H9 (cell line): ENCODE results near the gene SEMA3F. TPM values are rescaled to one million over a fixed set of nuclear protein-coding genes. Genes with fewer than 3 reads are reported as not detected.

Experiments
- DNase-seq: peaks from one replicate; pipeline ENCODE4 v3.0.0-alpha.2; 2017
- H2AFZ ChIP-seq: one replicate; pipeline ENCODE4 v1.6.1; 2013; ENCODE audit warnings: mild to moderate bottlenecking, low read length, control low read depth, moderate library complexity
- H2AK5ac ChIP-seq: 2 replicates; pipeline ENCODE4 v1.6.1; 2013; ENCODE audit warnings: low read length, control low read depth, mixed read lengths; ENCODE audit not compliant: insufficient read length
- H2BK120ac ChIP-seq: one replicate; pipeline ENCODE4 v1.6.1; 2013; ENCODE audit warnings: low read depth, mild to moderate bottlenecking, low read length, control low read depth, inconsistent platforms; ENCODE audit not compliant: poor library complexity, severe bottlenecking
- H2BK12ac ChIP-seq: 2 replicates; pipeline ENCODE4 v1.6.1; 2013; ENCODE audit warnings: low read length, control low read depth, mixed read lengths, low read depth; ENCODE audit not compliant: insufficient read length
- H2BK15ac ChIP-seq: 2 replicates; pipeline ENCODE4 v1.6.1; 2013; ENCODE audit warnings: low read depth, low read length, control low read depth
- H2BK20ac ChIP-seq: one replicate; pipeline ENCODE4 v1.6.1; 2013; ENCODE audit warnings: low read depth, mild to moderate bottlenecking, low read length, control low read depth, inconsistent platforms; ENCODE audit not compliant: poor library complexity, severe bottlenecking
- H2BK5ac ChIP-seq: 2 replicates; pipeline ENCODE4 v1.6.1; 2013; ENCODE audit warnings: low read length, control low read depth, mixed read lengths; ENCODE audit not compliant: insufficient read length
- H3K14ac ChIP-seq: 2 replicates; pipeline ENCODE4 v1.6.1; 2013; ENCODE audit warnings: low read length, control low read depth; ENCODE audit not compliant: insufficient read depth
- H3K18ac ChIP-seq: 2 replicates; pipeline ENCODE4 v1.6.1; 2013; ENCODE audit warnings: low read depth, mild to moderate bottlenecking, mixed read lengths, low read length, control low read depth; ENCODE audit not compliant: insufficient read length
- H3K23ac ChIP-seq: 2 replicates; pipeline ENCODE4 v1.6.1; 2013; ENCODE audit warnings: low read length, control low read depth, mixed read lengths, low read depth; ENCODE audit not compliant: insufficient read length
- H3K23me2 ChIP-seq: 2 replicates; pipeline ENCODE4 v1.6.1; 2013; ENCODE audit warnings: low read depth, mild to moderate bottlenecking, mixed read lengths, low read length, control low read depth; ENCODE audit not compliant: insufficient read length, poor library complexity, severe bottlenecking
- H3K27ac ChIP-seq: 2 replicates; pipeline ENCODE4 v1.5.1; 2013; ENCODE audit warnings: low read length, control low read depth, mixed read lengths, low read depth; ENCODE audit not compliant: insufficient read length
- H3K27me3 ChIP-seq: 2 replicates; pipeline ENCODE4 v1.6.1; 2013; ENCODE audit warnings: low read length, control low read depth, inconsistent platforms; ENCODE audit not compliant: insufficient read depth
- H3K4ac ChIP-seq: 2 replicates; pipeline ENCODE4 v1.6.1; 2013; ENCODE audit warnings: low read depth, mild to moderate bottlenecking, control low read depth, inconsistent platforms, low read length, moderate library complexity
- H3K4me1 ChIP-seq: 2 replicates; pipeline ENCODE4 v1.6.1; 2013; ENCODE audit warnings: low read length, control low read depth, inconsistent platforms; ENCODE audit not compliant: insufficient read depth
- H3K4me2 ChIP-seq: 2 replicates; pipeline ENCODE4 v1.6.1; 2013; ENCODE audit warnings: low read length, control low read depth, mixed read lengths; ENCODE audit not compliant: insufficient read length, insufficient read depth
- H3K56ac ChIP-seq: 2 replicates; pipeline ENCODE4 v1.6.1; 2013; ENCODE audit warnings: low read depth, mild to moderate bottlenecking, mixed read lengths, low read length, control low read depth; ENCODE audit not compliant: insufficient read length
- H3K79me1 ChIP-seq: 2 replicates; pipeline ENCODE4 v1.6.1; 2013; ENCODE audit warnings: low read depth, mild to moderate bottlenecking, moderate library complexity, low read length, control low read depth, inconsistent platforms; ENCODE audit not compliant: insufficient read depth, poor library complexity, severe bottlenecking
- H3K79me2 ChIP-seq: 2 replicates; pipeline ENCODE4 v1.6.1; 2013; ENCODE audit warnings: low read length, control low read depth, inconsistent platforms; ENCODE audit not compliant: insufficient read depth
- H3K9ac ChIP-seq: 2 replicates; pipeline ENCODE4 v1.6.1; 2013; ENCODE audit warnings: low read length, control low read depth, mixed read lengths; ENCODE audit not compliant: insufficient read length; ENCODE audit errors: extremely low read depth
- H3K9me3 ChIP-seq: one replicate; pipeline ENCODE4 v1.6.1; 2013; ENCODE audit warnings: low read depth, low read length, inconsistent platforms; ENCODE audit not compliant: control insufficient read depth
- H3T11ph ChIP-seq: one replicate; pipeline ENCODE4 v1.6.1; 2013; ENCODE audit warnings: mild to moderate bottlenecking, low read length, control low read depth, inconsistent platforms
- H4K20me1 ChIP-seq: one replicate; pipeline ENCODE4 v1.6.1; 2013; ENCODE audit not compliant: control insufficient read depth, insufficient read length, insufficient read depth
- H4K5ac ChIP-seq: 2 replicates; pipeline ENCODE4 v1.6.1; 2013; ENCODE audit warnings: low read depth, mild to moderate bottlenecking, mixed read lengths, low read length, control low read depth; ENCODE audit not compliant: insufficient read length
- H4K8ac ChIP-seq: replicated peaks from 2 replicates; pipeline ENCODE4 v1.6.1; 2013; ENCODE audit warnings: low read length, control low read depth, mixed read lengths, low read depth; ENCODE audit not compliant: insufficient read length
- H4K91ac ChIP-seq: 2 replicates; pipeline ENCODE4 v1.6.1; 2013; ENCODE audit warnings: low read depth, mild to moderate bottlenecking, moderate library complexity, mixed read lengths, low read length, control low read depth; ENCODE audit not compliant: insufficient read length
- H3K27ac Mint-ChIP-seq, 3 experiments: 2 replicates in 2 of 3; 3 replicates in 1 of 3; pipeline ENCODE4 v1.8.0; 2020 to 2021; ENCODE audit warnings: mixed read lengths in 3 of 3, mild to moderate bottlenecking in 1 of 3, moderate library complexity in 1 of 3
- H3K27me3 Mint-ChIP-seq: 2 replicates; pipeline ENCODE4 v1.8.0; 2021; ENCODE audit warnings: low read depth, mild to moderate bottlenecking, moderate library complexity, mixed read lengths
- H3K36me3 Mint-ChIP-seq, 3 experiments: 2 replicates in 2 of 3; 3 replicates in 1 of 3; pipeline ENCODE4 v1.8.0; 2020 to 2021; ENCODE audit warnings: low read depth in 3 of 3, mixed read lengths in 3 of 3; ENCODE audit not compliant: insufficient read depth in 1 of 3
- H3K4me1 Mint-ChIP-seq, 2 experiments: 2 replicates each; pipeline ENCODE4 v1.8.0; 2020; ENCODE audit warnings: mixed read lengths in 2 of 2
- H3K4me3 Mint-ChIP-seq, 2 experiments: 2 replicates in 1 of 2; 3 replicates in 1 of 2; pipeline ENCODE4 v1.8.0; 2020 to 2021; ENCODE audit warnings: mild to moderate bottlenecking in 2 of 2, mixed read lengths in 2 of 2, moderate library complexity in 1 of 2
- H3K9me3 Mint-ChIP-seq, 2 experiments: 2 replicates in 1 of 2; 3 replicates in 1 of 2; pipeline ENCODE4 v1.8.0; 2020; ENCODE audit warnings: mild to moderate bottlenecking in 2 of 2, mixed read lengths in 2 of 2, moderate library complexity in 1 of 2
- WGBS: extraction: QIAGEN DNeasy Blood & Tissue Kit; methylation state at CpG from one replicate; pipeline ENCODE4 v1.1.7; 2013; ENCODE audit warnings: missing lambda C conversion rate, low lambda C conversion rate, mixed read lengths; ENCODE audit not compliant: insufficient read length; ENCODE audit errors: extremely low coverage; 5-methylcytosine and 5-hydroxymethylcytosine counted together
- total RNA-seq: library from RNA; stranded (reverse); gene quantifications from 2 replicates; pipeline ENCODE4 v1.2.1, GENCODE V29; 2021
- TF ChIP-seq, protein P1 (sequence below): fragments of 200-600 bp; sonication (generic); conservative IDR thresholded peaks from 3 replicates; pipeline ENCODE4 v1.8.0; 2021; ENCODE audit warnings: antibody characterized with exemption, mild to moderate bottlenecking

Gene SEMA3F
- total RNA-seq, 1 experiment from 2014 or later: 14.3 TPM

DNA sequence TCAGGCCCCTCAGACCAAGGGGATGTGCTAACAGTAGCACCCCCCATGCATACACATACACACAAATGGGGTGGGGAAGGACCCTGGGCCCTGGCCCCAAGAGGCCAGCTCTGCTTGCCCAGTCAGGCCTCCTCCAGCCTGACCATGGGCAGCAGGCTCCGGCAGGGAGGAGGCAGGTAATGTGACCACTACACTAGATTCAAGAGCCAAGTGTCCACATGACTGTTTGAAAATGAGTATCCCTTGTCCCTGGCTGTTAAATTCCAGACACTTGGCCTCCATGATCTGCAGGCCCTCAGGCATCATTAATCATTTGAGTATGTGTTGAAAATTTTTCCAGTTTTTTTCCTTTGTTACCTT is 67.0 kb downstream of the SEMA3F start:
- H3K23ac ChIP-seq: no peak overlapping the region
- H3K4me1 ChIP-seq: no peaks in the 10 kb centered on the region
- WGBS: no CpG with 5 or more reads among the region's 1 CpG
- H2AK5ac ChIP-seq: no peak overlapping the region
- no peak overlapping the region for H4K8ac ChIP-seq
- no peaks in the 10 kb centered on the region for H3K9me3 ChIP-seq
- Mint-ChIP-seq H3K27ac (no peak overlapping the region), H3K4me1 (peaks cover 8 to 15% of the 10 kb centered on the region in 2 experiments), H3K27me3 (peaks cover 33% of the 10 kb centered on the region), H3K4me3 (no peak overlapping the region), H3K36me3 (no peaks in the 10 kb centered on the region; a peak in 1 of 7 replicates), H3K9me3 (peaks cover 2 to 4% of the 10 kb centered on the region in 2 experiments; a peak in 3 of 5 replicates)
- H3K4me2 ChIP-seq: no peak overlapping the region
- no peak overlapping the region for H3K18ac ChIP-seq
- H3K27ac ChIP-seq: no peak overlapping the region
- H2BK5ac ChIP-seq: no peak overlapping the region
- no peak overlapping the region for H3T11ph ChIP-seq
- H2AFZ ChIP-seq: no peak overlapping the region
- no peak overlapping the region for H3K9ac ChIP-seq
- H2BK20ac ChIP-seq: no peak overlapping the region
- H3K79me2 ChIP-seq: no peaks in the 10 kb centered on the region
- TF ChIP-seq, protein P1, sequence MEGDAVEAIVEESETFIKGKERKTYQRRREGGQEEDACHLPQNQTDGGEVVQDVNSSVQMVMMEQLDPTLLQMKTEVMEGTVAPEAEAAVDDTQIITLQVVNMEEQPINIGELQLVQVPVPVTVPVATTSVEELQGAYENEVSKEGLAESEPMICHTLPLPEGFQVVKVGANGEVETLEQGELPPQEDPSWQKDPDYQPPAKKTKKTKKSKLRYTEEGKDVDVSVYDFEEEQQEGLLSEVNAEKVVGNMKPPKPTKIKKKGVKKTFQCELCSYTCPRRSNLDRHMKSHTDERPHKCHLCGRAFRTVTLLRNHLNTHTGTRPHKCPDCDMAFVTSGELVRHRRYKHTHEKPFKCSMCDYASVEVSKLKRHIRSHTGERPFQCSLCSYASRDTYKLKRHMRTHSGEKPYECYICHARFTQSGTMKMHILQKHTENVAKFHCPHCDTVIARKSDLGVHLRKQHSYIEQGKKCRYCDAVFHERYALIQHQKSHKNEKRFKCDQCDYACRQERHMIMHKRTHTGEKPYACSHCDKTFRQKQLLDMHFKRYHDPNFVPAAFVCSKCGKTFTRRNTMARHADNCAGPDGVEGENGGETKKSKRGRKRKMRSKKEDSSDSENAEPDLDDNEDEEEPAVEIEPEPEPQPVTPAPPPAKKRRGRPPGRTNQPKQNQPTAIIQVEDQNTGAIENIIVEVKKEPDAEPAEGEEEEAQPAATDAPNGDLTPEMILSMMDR: no peak
- H3K56ac ChIP-seq: no peak overlapping the region
- H2BK12ac ChIP-seq: no peak overlapping the region
- H3K14ac ChIP-seq: no peak overlapping the region
- H2BK15ac ChIP-seq: no peak overlapping the region
- no peaks in the 10 kb centered on the region for H3K27me3 ChIP-seq
- H4K91ac ChIP-seq: no peak overlapping the region
- peaks cover 5% of the 10 kb centered on the region for H3K23me2 ChIP-seq
- H4K5ac ChIP-seq: no peak overlapping the region
- H3K4ac ChIP-seq: no peak overlapping the region
- H2BK120ac ChIP-seq: no peak overlapping the region
- DNase-seq: no peak
- no peaks in the 10 kb centered on the region for H3K79me1 ChIP-seq
- H4K20me1 ChIP-seq: no peaks in the 10 kb centered on the region
